HUES48 (cell line): Measurements from ENCODE around the gene TWNK.
"Not testable (repeated sequence)": the region's sequence is repeated elsewhere in the genome, so short reads cannot be mapped to it uniquely, and the experiment has no call there.

Experiments used
- H3K27ac ChIP-seq: one replicate; pipeline ENCODE4 v1.7.0; 2013; ENCODE audit warnings: low read depth, low read length, inconsistent platforms
- H3K27me3 ChIP-seq: 2 replicates; pipeline ENCODE4 v1.6.1; 2013; ENCODE audit warnings: mild to moderate bottlenecking, low read length; ENCODE audit not compliant: control insufficient read depth, insufficient read depth
- H3K36me3 ChIP-seq: 2 replicates; pipeline ENCODE4 v1.6.1; 2013; ENCODE audit warnings: low read length; ENCODE audit not compliant: control insufficient read depth, insufficient read depth
- H3K4me1 ChIP-seq: 2 replicates; pipeline ENCODE4 v1.6.1; 2013; ENCODE audit warnings: mild to moderate bottlenecking, low read length; ENCODE audit not compliant: control insufficient read depth, insufficient read depth
- H3K4me3 ChIP-seq: 2 replicates; pipeline ENCODE4 v1.5.1; 2013; ENCODE audit warnings: mild to moderate bottlenecking, low read depth, low read length
- H3K9ac ChIP-seq: 2 replicates; pipeline ENCODE4 v1.6.1; 2013; ENCODE audit warnings: mild to moderate bottlenecking, low read depth, low read length, moderate library complexity
- H3K9me3 ChIP-seq: 2 replicates; pipeline ENCODE4 v1.6.1; 2013; ENCODE audit warnings: low read length; ENCODE audit not compliant: control insufficient read depth, insufficient read depth

The TWNK gene

DNA sequence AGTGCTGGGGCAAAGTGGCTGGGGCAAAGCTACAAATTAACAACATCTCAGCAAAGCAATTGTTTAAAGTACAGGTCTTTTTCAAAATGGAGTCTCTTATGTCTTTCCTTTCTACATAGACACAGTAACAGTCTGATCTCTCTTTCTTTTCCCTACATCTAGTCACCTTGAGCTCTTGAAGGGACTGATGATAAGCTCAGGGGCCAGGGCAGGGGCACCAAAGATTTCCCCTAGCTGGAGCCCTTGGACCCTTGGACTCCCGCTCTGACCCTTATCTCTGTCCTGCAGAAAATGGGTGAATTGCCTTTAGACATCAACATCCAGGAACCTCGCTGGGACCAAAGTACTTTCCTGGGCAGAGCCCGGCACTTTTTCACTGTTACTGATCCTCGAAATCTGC, 47.1 kb downstream of the TWNK start:
- peaks cover 26% of the 10 kb centered on the region for H3K4me1 ChIP-seq
- H3K9ac ChIP-seq, H3K36me3 ChIP-seq, H3K4me3 ChIP-seq, H3K27ac ChIP-seq, H3K9me3 ChIP-seq: not testable (repeated sequence)
- peaks cover 51% of the 10 kb centered on the region for H3K27me3 ChIP-seq

DNA sequence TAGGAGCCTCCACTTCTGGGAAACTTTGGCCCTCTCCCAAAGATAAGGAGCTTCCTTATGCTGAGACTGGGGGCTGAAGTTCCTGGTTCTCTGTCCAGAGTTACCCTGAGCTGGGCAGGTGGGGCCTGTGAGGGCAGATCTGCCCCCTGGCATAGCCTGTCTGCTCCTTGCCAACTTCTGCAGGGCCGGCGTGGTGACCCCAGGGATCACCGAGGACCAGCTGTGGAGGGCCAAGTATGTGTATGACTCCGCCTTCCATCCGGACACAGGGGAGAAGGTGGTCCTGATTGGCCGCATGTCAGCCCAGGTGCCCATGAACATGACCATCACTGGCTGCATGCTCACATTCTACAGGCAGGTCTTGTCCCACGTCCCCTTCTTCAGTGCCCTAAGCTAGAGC, 48.0 kb downstream of the TWNK start:
- H3K27me3 ChIP-seq: peaks cover 47% of the 10 kb centered on the region
- H3K4me1 ChIP-seq: peaks cover 16% of the 10 kb centered on the region
- H3K9ac ChIP-seq: no peak overlapping the region
- no peak overlapping the region for H3K4me3 ChIP-seq
- no peaks in the 10 kb centered on the region for H3K9me3 ChIP-seq
- H3K36me3 ChIP-seq: no peaks in the 10 kb centered on the region
- H3K27ac ChIP-seq: no peak overlapping the region

DNA sequence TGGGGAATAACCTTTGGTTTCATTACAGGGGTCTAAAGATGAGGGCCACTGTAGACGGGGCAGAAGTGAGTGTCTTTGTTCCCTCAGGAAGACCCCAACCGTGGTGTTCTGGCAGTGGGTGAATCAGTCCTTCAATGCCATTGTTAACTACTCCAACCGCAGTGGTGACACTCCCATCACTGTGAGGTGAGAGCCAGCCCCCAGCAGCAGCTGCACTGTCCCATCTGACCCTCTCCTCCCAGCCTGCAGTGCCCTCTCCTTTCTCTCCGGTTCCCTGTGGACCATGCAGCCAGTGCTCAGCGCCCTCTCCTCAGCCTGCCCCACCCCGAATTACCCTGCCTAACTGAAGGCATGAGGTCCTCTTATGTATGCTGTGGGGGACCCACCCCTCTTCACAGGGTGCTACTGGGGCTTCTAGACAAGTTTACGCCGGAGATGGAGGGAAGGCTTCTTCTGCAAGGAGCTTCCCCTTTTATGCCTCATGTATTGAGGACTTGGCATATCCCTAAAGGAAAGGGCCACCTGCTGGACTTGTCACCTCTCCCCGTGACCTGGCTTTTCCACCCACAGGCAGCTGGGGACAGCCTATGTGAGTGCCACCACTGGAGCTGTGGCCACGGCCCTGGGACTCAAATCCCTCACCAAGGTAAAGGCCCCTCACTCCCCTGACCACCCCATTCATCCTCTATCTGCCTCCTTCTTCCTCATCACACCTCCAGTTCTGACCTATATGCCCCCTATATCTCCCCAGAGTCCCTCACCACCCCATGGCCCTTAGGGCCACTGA, 48.8 kb downstream of the TWNK start:
- Histone ChIP-seq H3K9ac (no peak overlapping the region), H3K4me3 (no peak overlapping the region), H3K27me3 (peaks cover 44% of the 10 kb centered on the region), H3K27ac (no peak overlapping the region), H3K36me3 (no peaks in the 10 kb centered on the region), H3K4me1 (peaks cover 15% of the 10 kb centered on the region), H3K9me3 (no peaks in the 10 kb centered on the region)

DNA sequence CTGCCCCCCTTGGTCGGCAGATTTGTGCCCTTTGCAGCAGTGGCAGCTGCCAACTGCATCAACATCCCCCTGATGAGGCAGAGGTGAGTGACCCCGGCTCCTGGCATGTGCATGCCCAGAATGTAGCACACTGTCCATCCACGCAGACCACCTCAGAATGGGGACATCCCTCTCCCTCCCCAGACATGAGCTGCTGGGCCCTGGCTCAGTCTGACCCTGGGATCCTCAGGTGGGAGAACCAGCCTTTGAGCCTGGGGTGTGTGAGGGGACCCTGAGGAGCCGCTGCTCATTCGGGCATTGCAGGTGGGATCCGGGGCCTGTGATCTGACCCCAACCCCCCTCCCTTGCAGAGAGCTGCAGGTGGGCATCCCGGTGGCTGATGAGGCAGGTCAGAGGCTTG, 49.4 kb downstream of the TWNK start:
- H3K9ac ChIP-seq: no peak overlapping the region
- no peaks in the 10 kb centered on the region for H3K9me3 ChIP-seq
- peaks cover 38% of the 10 kb centered on the region for H3K27me3 ChIP-seq
- no peak overlapping the region for H3K27ac ChIP-seq
- H3K4me3 ChIP-seq: no peak overlapping the region
- no peaks in the 10 kb centered on the region for H3K36me3 ChIP-seq
- peaks cover 9% of the 10 kb centered on the region for H3K4me1 ChIP-seq

DNA sequence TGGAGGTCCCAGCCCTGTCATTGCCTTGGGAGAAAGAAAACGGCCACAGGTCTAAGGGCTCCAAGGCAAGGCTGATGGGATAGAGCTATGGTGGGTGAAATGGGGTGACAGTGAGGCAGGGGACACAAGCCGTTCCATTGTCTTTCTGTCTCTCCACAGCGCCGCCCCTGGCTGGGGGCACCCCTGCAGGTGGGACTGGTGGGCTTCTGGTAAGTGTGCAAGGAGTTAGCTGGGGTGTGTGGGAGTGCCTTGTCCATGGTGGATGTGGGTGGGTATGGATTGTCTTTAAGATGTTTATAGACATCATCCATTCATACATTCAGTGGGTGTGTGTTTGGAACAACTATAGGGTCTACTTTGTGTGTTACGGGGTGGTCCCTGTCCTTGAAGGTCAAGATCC, 51.1 kb downstream of the TWNK start:
- no peaks in the 10 kb centered on the region for H3K9me3 ChIP-seq
- H3K4me3 ChIP-seq: no peak overlapping the region
- H3K27me3 ChIP-seq: peaks cover 25% of the 10 kb centered on the region
- H3K9ac ChIP-seq: no peak overlapping the region
- peaks cover 8% of the 10 kb centered on the region for H3K4me1 ChIP-seq
- no peak overlapping the region for H3K27ac ChIP-seq
- no peaks in the 10 kb centered on the region for H3K36me3 ChIP-seq

DNA sequence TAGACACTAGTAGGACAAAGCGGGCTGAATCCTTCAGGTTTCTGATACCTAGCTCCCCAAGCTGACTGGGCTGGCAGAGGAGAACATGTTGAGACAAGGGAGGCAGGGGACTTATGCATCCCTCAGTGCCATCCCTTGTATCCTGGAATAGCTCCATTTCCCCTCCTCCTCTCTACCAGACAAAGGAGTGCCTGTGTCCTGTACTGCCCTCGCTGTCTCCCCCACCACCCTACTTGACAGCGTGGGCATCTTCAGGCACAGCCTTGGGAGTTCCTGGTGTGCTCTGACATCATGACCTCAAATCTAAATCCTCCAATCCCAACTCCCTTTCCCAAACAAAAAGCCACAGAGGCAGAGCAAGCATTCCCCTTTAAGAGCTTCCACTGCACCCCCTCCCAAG, 52.7 kb downstream of the TWNK start:
- Histone ChIP-seq H3K27ac (no peak overlapping the region), H3K36me3 (no peaks in the 10 kb centered on the region), H3K9me3 (no peaks in the 10 kb centered on the region), H3K27me3 (peaks cover 27% of the 10 kb centered on the region), H3K4me1 (peaks cover 11% of the 10 kb centered on the region), H3K4me3 (no peak overlapping the region), H3K9ac (no peak overlapping the region)

DNA sequence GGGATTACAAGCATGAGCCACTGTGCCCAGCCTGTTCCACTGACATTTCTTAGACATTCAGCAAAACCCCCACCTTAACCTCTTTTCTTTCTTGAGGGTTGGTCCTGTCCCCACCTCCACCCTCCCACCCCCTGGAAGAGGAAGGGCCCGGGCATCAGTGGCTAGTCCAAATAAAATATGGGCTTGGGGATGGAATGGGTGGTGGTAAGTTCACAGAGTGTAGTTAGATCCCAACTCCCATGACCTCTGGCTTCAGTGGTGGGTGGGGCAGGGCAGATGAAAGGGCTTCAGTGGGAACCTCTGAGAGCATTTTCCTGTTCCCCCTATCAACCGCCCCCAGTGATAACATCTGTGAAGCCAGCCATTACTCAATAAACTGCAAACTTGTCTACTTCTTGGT, 53.5 kb downstream of the TWNK start:
- Histone ChIP-seq H3K27ac (no peak overlapping the region), H3K27me3 (peaks cover 30% of the 10 kb centered on the region), H3K36me3 (no peaks in the 10 kb centered on the region), H3K9ac (no peak overlapping the region), H3K9me3 (no peaks in the 10 kb centered on the region), H3K4me1 (peaks cover 11% of the 10 kb centered on the region), H3K4me3 (no peak overlapping the region)

DNA sequence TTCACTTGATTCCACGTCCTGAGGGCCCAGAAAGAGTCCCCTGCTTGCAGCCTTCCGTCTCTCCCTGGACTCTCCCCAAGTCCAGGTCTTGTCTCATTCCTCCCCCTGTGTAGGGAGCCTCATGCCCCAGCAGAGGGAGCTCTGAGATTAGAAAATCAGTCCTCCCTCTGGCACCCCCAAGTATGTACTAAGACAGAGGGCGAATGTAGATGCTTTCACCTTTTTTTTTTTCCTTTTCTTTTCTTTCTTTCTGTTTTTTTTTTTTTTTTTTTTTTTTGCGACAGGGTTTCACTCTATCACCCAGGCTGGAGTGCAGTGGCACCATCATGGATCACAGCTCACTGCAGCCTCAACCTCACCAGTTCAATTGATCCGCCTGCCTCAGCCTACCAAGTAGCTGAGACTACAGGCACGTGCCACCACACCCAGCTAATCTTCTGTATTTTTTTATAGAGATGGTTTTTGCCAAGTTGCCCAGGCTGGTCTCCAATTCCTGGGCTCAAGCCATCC, 54.0 kb downstream of the TWNK start:
- Histone ChIP-seq H3K9me3 (no peaks in the 10 kb centered on the region), H3K4me1 (peaks cover 11% of the 10 kb centered on the region), H3K27me3 (peaks cover 31% of the 10 kb centered on the region), H3K27ac (no peak overlapping the region), H3K36me3 (no peaks in the 10 kb centered on the region), H3K4me3 (no peak overlapping the region), H3K9ac (no peak overlapping the region)

DNA sequence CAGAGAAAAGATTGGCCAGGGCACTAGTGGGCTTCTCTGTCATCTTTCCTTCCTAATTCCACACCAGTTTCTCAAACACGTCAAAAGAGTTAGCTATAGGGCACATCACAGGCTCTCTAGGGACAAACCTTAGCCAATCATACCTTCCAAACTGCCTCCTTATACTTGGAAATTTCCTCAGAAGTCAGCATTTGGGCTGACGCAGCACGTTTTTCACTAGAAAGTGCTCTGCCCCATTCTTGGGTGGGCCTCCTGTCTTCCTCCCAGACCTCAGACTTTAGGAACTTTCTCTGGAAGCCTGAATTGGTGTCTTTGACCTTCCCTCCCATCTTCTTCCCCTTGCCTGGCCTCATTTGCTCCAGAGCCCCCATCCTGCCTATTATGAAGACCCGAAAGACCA, 54.8 kb downstream of the TWNK start:
- Histone ChIP-seq H3K4me1 (peaks cover 18% of the 10 kb centered on the region), H3K9me3 (no peaks in the 10 kb centered on the region), H3K27ac (no peak overlapping the region), H3K9ac (no peak overlapping the region), H3K36me3 (no peaks in the 10 kb centered on the region), H3K27me3 (peaks cover 39% of the 10 kb centered on the region), H3K4me3 (peak overlapping the region; percentile 76; the same call in 1 of the 2 replicates)

DNA sequence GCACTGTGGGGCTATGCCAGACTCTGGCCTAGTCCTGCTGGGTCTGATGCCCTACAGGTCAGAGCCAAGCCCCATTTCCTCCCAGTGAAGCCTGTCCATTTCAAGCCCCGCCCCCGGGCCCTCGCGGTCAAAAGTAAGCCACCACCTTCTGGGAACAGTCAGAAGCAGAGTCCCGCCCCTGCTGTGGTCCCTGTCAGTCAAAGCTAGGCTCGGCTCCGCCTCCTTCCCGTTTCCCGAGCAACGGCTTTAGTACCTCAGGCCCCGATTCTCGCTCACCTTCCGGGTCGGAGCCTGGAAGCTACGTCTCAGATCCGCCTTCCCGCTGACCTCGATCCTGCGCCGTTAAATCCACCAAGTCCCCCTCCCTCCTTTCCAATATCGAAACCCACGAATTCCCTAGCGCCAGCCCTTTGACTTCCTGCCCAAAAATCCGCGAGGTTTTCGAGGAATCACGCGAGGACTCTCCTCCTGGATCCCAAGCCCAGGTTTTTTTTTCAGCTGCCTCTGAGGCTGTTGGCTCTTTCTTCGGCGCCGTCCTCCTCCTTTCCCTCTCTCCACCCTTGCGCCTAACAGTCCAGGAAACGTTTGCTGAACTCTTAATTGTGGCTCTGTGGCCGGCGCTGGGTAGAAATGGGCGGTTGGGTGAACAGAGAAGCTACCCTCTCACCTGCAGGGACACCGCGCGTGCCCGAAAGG, 55.5 kb downstream of the TWNK start:
- Histone ChIP-seq H3K27ac (peak overlapping the region; percentile 61), H3K4me3 (peak overlapping the region; percentile 76), H3K9ac (peak overlapping the region; percentile 24; the same call in 1 of the 2 replicates), H3K9me3 (no peaks in the 10 kb centered on the region), H3K36me3 (no peaks in the 10 kb centered on the region), H3K4me1 (peaks cover 21% of the 10 kb centered on the region), H3K27me3 (peaks cover 46% of the 10 kb centered on the region)

DNA sequence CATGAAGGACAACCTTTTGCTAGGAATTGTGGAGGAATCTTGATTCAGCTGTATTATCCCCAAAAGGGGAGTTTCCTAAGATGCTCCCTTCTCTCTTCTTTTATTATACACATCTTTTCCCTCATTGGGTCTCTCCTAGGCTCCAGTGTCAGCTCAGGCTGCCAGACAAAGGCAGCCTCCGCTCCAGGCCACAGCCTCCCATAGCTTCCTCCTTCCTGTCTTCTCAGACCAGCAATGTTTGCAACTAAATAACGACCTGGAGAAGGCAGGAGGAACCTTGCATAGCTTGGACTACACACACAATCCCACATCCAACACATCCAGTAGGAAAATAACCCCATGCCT, 56.0 kb downstream of the TWNK start:
- Histone ChIP-seq H3K27ac (peak overlapping the region; percentile 61), H3K36me3 (no peaks in the 10 kb centered on the region), H3K4me3 (peak overlapping the region; percentile 76), H3K27me3 (peaks cover 51% of the 10 kb centered on the region), H3K9me3 (no peaks in the 10 kb centered on the region), H3K4me1 (peaks cover 23% of the 10 kb centered on the region), H3K9ac (peak overlapping the region; percentile 24; the same call in 1 of the 2 replicates)
